ENCODE measurements around the gene TAX1BP1.

Gene TAX1BP1

DNA sequence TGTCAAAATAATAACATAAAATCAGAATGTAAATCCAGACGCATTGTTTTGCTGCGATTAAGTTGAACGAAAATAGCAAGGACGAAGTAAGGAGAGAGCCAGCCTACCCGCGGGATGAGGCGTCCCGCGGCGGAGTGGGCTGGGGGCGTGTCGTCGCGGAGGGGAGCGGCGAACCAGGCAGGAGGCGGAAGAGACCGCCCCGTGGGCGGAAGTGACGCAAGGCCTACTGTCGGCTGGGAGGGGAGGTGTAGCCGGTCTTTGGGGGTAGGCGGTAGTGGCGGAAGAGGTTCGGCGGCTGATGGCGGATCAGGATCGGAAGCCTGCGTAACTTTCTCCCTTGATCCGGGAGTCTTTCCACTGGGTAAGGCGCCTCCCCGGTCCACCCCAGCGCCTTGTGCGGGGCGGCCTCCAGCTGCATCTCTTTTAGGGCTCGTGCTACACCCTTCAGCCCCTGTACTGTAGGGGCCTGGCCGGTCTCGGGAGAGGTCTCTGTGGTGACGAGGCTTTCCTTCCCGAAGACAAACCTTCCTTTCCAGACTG lies at the start of gene TAX1BP1:
TSS of gene TAX1BP1 (plus strand) at position 254 of the 540 bp plus-strand sequence. CDS start 8,363 bp downstream, outside the sequence.
- peak; percentile 97 for DNase-seq

- DNase-seq: no peak
These were observed 49.3 kb upstream of the TAX1BP1 start for GRCh38 chr7:27690649-27691048.

DNA sequence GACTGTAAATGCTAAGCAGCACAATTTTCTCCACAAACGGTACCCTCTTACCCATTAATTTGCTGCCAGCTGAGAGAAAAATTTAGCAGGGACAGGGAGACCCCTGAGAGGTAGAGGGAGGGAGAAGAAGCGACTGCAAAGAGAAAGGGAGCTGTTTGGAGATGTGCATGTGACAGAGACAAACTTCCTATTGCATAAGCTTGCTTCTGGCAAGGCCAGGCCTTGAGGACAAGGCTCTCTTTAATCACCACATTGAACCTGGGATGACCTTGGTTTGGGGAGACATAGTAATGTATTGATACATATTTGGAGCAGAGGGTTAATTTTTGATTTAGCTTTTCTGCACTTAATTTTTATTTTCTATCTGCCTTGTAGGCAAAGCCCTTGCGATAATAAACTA lies 46.2 kb upstream of the TAX1BP1 start:
- DNase-seq: peak; percentile 44

- DNase-seq: no peak
These were observed 44.9 kb upstream of the TAX1BP1 start for GRCh38 chr7:27695096-27695495.

GRCh38 chr7:27697861-27698430 lies 42.0 kb upstream of the TAX1BP1 start:
- DNase-seq: peak; percentile 52

DNA sequence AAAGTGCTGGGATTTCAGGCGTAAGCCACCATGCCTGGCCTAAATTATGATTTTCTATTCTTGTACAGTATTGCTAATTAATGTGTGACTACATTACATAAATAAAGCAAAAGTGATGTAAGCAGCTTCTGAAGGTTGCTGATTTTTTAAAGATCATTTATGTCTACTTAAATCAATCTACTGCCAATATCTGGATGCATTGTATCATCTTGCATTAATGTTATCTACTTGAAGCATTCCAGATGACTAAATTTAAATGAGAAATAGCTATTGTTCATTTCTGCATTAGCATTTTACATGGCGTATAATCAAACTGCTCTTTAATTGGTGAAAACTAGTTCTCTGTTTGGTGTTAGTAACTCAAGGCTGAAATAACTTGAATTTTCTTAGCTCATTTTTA lies 40.2 kb upstream of the TAX1BP1 start:
- no peak for DNase-seq

- DNase-seq: no peak
These were observed 39.5 kb upstream of the TAX1BP1 start for GRCh38 chr7:27700501-27700900.

DNA sequence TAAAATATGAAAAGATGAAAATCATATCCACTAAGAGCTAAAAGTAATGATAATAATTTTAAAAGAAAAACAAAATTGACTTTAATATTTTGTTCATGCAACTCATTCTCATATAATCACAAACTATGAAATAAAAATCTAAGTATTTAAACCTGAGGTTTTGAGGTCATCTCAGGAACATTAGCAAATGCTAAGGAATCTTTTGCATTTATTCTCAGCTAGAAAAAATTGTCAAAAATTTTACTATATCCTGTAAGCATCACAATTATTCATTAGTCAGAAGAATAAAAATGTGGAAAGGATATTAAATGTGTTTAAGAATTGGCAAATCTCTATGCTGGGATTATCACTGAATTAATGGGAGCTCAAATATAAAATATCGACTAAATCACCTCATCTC lies 36.8 kb upstream of the TAX1BP1 start:
- no peak for DNase-seq

DNA sequence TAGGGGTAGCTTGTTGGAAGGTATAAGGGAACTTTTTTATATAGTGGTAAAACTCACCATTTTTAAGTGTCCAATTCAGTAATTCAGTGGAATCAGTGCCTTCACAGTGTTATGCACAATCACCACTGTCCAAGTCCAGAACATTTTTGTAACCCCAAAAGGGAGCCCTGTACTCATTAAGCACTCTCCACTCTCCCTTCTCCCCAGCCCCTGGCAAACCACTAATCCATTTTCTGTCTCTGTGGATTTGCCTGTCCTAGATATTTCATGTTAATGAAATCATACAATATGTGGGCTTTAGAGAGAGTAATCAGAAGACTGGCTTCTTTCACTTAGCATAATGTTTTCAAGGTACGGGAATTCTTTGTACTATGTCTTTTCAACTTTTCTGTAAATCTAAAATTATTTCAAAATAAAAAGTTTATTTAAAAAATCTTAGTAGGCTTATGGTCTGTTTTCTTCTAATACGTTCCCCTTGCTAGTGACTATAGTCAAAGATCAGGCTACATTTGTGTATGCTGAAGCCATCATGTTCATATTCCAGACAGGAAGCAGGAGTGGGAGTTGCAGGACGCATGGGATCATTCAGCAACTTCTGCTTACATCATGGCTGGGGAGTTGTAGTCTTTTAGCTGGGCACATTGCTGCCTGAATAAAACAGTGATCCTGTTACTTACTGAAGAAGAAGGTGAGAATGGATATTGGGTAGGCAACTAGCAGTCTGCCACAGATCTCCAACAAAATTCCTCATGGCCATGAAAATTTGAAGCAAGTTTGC lies 35.4 kb upstream of the TAX1BP1 start:
- DNase-seq: no peak

DNA sequence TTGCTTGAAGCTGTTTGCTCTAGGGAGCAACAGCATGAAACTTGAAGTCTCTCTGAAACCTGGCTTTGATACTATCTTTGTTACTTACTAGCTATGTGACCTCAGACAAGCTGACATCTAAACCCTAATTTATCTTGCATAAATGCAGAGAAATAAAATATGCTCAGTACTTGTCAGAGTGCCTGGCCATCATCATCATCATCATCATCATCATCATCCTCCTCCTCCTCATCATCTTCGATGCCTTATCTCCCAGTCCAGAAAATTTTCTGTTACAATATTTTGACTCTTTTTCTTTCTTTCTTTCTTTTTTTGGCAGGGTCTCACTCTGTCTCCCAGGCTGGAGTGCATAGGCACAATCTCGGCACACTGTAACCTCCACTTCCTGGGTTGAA lies 34.8 kb upstream of the TAX1BP1 start:
- no peak for DNase-seq

DNA sequence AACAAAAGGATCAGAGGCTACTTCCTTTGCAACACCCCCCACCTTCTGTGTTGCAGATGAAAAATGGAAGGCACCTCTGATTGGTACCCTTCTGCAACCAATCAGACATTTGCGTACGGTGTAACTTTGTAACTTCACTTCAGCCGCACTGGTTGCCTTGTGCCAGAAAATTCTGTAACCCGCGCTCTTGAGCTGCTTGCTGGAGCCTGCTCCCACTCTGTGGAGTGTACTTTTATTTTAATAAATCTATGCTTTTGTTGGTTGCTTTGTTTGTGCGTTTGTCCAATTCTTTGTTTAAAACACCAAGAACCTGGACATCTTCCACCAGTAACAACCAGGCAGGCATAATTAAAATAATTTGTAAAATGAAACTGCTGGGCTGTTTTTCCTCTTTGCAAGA lies 31.5 kb upstream of the TAX1BP1 start:
- no peak for DNase-seq

DNA sequence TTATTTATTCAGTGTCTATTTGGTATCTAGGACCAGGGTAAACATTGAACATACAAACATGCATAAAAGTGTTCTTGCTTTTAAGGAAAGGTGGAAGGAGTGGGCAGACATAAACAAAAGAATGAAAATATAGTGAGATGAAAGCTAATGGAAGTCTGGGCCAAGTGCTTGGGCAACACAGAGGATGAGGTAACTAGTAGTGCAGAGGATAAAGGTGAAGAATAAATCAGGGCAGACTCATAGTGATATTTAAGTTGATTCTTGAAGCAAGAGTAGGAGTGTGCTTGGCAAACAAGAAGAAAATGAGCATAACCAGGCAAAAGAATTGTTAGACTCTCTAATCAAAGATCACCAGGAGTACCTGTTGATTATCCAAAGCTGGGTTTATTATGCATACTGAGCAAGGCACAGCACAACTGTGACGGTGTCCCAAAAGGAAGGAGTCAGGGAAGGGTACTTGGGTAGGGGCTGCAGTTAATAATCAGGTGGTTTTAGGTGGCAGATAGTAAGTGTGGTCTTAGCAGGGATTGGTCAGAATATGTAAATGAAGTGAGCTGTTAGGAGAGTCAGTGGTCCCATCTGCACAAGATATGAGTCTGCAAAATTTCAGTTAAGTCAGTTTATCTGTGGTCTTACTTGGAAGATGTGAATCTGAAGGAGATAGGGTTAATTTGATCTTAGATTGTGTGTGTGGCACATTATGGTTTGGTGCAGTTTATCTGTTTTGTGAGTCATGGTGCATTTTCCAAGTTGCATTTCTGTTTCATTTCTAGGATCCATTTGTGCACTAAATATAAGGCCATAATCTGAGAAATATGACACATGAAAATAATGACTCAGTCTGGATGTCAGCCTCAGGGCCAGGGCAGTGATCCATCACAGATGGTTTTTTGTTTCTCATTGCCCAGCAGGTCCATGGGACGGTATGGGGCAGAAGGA lies 30.6 kb upstream of the TAX1BP1 start:
- peak; percentile 58 for DNase-seq

DNA sequence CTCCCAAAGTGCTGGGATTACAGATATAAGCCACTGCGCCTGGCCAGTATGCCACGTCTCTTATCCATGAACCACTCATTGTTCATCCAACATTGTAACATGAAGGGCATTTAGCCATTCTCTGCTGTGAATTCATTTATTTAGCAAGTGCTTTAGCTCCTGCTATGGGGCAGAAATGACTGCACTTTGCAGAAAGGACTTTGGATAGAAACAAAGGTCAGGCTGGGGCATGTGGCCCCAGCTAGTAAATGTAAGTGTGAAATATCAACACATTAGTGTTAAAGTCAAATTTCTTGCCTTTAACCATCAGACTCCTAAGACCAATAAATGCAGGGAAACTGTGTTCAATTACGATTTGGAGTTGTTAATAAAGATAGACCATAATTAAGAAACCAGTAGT lies 27.7 kb upstream of the TAX1BP1 start:
- DNase-seq: no peak

GRCh38 chr7:27714831-27715444 lies 25.0 kb upstream of the TAX1BP1 start:
- DNase-seq: no peak

- peak; percentile 38 for DNase-seq
These were observed 16.9 kb upstream of the TAX1BP1 start for GRCh38 chr7:27723085-27723484.

DNA sequence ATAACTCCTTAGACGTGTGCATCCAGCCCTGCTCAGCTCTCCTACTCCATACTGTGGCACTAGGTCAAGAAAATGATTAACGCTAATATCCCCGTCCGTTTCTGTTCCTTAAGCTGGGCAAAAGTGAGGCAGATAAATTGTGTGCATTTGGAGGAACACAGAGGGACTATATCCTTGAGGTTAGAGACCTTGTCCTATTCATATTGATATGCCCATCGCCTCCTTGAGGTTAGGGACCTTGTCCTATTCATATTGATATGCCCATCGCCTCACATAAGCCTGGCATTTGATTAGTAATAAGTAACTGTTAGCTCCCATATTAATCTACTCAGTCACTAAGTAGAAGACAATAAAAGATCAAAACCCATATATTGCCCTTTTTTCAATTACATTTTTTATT lies 12.9 kb upstream of the TAX1BP1 start:
- no peak for DNase-seq

DNA sequence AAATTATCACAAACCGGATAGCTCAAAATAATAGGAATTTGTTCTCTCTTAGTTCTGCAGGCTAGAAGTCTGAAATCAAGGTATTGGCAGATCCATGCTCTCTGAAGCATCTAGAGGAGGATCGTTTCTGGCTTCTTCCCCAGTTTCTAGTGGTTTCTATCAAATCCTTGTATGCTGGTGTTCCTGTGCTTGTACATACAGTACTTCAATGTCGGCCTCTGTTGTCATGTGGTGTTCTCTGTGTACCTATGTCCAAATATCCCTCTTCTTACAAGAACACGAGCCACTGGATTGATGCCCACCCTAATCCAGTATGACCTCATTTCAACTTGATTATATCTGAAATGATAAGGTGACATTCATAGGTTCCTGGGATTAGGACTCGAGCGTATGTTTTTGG lies 9.8 kb upstream of the TAX1BP1 start:
- DNase-seq: no peak

DNA sequence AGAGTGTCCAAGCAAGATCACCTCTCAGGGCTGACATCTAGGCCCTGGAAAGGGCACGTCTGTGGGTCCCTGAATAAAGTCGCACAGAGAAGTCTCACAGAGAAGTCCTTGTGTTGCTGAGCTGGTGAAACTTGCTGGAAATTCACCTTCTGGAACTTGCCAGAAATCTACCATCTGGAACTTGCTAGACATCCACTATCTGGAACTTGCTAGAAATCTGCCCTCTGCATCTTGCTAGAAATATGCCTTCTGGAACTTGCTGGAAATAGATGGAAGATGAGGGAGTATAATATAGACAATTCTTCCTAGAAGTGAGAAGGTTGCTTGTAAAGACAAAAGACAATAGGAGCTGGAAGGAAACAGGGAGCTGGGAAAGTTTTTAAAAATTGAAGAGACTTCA lies 5.4 kb upstream of the TAX1BP1 start:
- no peak for DNase-seq

GRCh38 chr7:27735165-27735564 lies 4.8 kb upstream of the TAX1BP1 start:
- DNase-seq: no peak

DNA sequence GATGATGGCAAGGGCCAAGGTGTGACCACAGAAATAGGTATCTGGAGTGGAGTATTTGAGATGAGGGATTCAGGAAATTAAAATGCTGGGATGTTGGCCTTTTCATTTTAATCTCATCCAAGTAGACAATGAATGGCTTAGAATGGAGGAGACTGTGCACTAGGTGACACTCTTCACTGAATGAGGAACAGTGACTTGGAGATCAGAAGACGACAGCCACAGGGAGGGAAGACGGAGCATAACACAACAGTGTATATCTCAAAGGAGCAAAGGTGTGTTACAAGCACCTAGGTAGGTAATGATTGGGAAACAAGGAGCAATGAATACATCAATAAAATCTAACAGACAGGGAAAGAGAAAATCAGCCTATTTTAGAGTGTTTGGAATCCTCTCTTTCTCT lies 4.1 kb upstream of the TAX1BP1 start:
- DNase-seq: no peak

DNA sequence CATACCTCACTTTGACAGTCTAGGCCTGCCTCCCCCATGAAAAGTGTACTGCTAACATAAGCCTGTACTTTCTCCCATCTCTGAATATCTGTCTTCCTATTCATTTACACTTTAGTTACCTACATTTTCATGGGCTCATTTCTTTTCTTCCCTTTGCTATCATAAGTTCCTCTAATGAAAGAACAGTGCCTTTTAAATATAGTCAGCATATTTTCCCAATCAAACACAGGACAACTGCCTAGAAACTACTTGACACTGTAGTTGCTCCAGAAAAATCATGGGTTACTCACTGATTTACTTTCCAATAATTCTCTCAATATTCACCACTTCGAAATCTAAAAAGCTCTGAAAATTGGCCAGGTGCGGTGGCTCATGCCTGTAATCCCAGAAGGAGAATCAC lies 2.8 kb upstream of the TAX1BP1 start:
- no peak for DNase-seq

GRCh38 chr7:27737616-27738015 lies 2.3 kb upstream of the TAX1BP1 start:
- no peak for DNase-seq

Measured in hematopoietic multipotent progenitor cell treated with erythropoietin and hydrocortisone succinate and interleukin-3 and kit ligand, for 6 days (in vitro differentiated cells).